ENCODE data around the gene COL6A6. TPM values are rescaled to one million over a fixed set of nuclear protein-coding genes. Genes with fewer than 3 reads are reported as not detected.

Gene COL6A6
- total RNA-seq, 1 experiment from 2014 or later = not detected

- Histone ChIP-seq H4K20me1 (ENCODE audit: insufficient read depth) (no peaks in the 10 kb centered on the region), H3K9me3 (ENCODE audit: insufficient read depth, low read depth) (no peaks in the 10 kb centered on the region), H3K9me2 (ENCODE audit: insufficient read depth) (no peaks in the 10 kb centered on the region), H2AFZ (no peak overlapping the region), H3K4me3 (no peak overlapping the region), H3K27ac (no peak overlapping the region), H3K4me2 (no peak overlapping the region), H3K27me3 (ENCODE audit: insufficient read depth, low read depth) (peaks cover 24% of the 10 kb centered on the region; the same call in 1 of the 2 replicates), H3K79me2 (ENCODE audit: low read depth) (no peaks in the 10 kb centered on the region), H3K4me1 (replicated peaks; ENCODE audit: insufficient read depth) (no peaks in the 10 kb centered on the region), H3K36me3 (ENCODE audit: low read depth) (no peaks in the 10 kb centered on the region), H3F3A (ENCODE audit: insufficient read depth, low read depth) (no peaks in the 10 kb centered on the region)
- CTCF ChIA-PET = no interaction called here
- DNase-seq = no peak
- POLR2A ChIA-PET (ENCODE audit: unreplicated experiment) = no interaction called here
- TF ChIP-seq EZH2 (IDR thresholded peaks at IDR 0.05; ENCODE audit: low read depth) (no peak), CTCF (conservative IDR thresholded peaks at IDR 0.05) (no peak)
- intact Hi-C loops (cut with micrococcal nuclease; ENCODE audit: unreplicated experiment) = no loop called here
- BruUV-seq (replicated peaks) = no TSS peak
Observed at GRCh38 chr3:130488288-130488687, 28.7 kb upstream of the COL6A6 start.

DNA sequence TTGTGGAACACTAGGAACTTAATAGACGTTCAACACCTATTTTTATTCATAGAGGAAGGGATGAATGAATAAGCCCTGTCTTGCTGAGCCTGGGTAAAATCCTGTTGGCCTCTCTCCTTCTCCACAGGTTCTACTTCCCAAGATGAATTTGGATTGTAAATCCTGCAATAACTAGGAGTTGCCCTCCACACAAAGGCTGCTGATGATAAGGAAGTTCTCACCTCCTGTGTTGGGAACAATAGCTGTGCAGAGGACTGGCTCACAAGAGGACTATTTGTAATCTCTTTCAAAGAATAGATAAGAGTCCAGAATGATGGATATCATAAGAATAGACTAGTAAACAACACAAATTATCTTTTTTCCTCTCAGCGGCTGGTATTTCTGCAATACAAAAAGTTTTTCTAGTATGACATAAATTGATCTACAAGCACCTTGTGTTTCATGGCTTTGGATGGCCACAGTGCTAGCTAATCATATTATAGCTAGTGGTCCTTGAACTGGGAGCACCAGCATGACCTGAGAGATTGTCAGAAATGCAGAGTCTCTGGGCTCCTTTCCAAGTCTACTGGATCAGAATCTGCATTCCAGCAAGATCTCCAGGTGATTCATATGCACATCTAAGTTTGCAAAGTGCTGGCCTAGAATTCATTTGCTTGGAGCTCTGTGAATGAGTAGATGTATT, 28.1 kb upstream of the COL6A6 start:
- Histone ChIP-seq H3K27ac (no peak overlapping the region), H3K9me2 (ENCODE audit: insufficient read depth) (no peaks in the 10 kb centered on the region), H3F3A (ENCODE audit: insufficient read depth, low read depth) (no peaks in the 10 kb centered on the region), H3K4me2 (no peak overlapping the region), H3K4me3 (no peak overlapping the region), H3K36me3 (ENCODE audit: low read depth) (no peaks in the 10 kb centered on the region), H2AFZ (no peak overlapping the region), H3K79me2 (ENCODE audit: low read depth) (no peaks in the 10 kb centered on the region), H3K27me3 (ENCODE audit: insufficient read depth, low read depth) (peaks cover 24% of the 10 kb centered on the region; the same call in 1 of the 2 replicates), H3K4me1 (replicated peaks; ENCODE audit: insufficient read depth) (no peaks in the 10 kb centered on the region), H3K9me3 (ENCODE audit: insufficient read depth, low read depth) (no peaks in the 10 kb centered on the region), H4K20me1 (ENCODE audit: insufficient read depth) (no peaks in the 10 kb centered on the region)
- no peak for TF ChIP-seq EZH2 (IDR thresholded peaks at IDR 0.05; ENCODE audit: low read depth)
- no peak for TF ChIP-seq CTCF (conservative IDR thresholded peaks at IDR 0.05)
- CTCF ChIA-PET = no interaction called here
- POLR2A ChIA-PET (ENCODE audit: unreplicated experiment) = no interaction called here
- no TSS peak for BruUV-seq (replicated peaks)
- intact Hi-C loops (cut with micrococcal nuclease; ENCODE audit: unreplicated experiment) = no loop called here
- no peak for DNase-seq

DNA sequence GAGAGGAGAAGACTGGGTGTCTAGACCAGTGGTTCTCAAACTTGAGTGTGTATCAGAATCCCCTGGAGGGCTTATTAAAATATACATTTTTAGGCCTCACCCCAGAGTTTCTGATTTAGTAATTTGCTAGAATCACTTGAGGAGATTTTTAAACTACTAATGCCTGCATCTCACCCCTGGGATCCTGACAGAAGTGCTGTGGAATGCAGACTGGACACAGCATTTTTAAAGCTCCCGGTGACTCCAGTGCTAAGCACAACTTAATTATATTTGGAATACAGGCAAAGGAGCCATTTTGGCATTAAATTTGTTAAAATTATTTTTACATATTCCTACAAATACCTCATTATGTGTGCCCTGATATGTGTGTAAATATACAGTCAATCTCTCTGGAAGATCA, 26.7 kb upstream of the COL6A6 start:
- H3K9me2 ChIP-seq (ENCODE audit: insufficient read depth) = no peaks in the 10 kb centered on the region
- H4K20me1 ChIP-seq (ENCODE audit: insufficient read depth) = no peaks in the 10 kb centered on the region
- no peaks in the 10 kb centered on the region for H3K4me1 ChIP-seq (replicated peaks; ENCODE audit: insufficient read depth)
- H3K27me3 ChIP-seq (ENCODE audit: insufficient read depth, low read depth) = peaks cover 24% of the 10 kb centered on the region; the same call in 1 of the 2 replicates
- H3K4me3 ChIP-seq = no peak overlapping the region
- BruUV-seq (replicated peaks) = no TSS peak
- TF ChIP-seq EZH2 (IDR thresholded peaks at IDR 0.05; ENCODE audit: low read depth) (no peak), CTCF (conservative IDR thresholded peaks at IDR 0.05) (no peak)
- intact Hi-C loops (cut with micrococcal nuclease; ENCODE audit: unreplicated experiment) = no loop called here
- H3K79me2 ChIP-seq (ENCODE audit: low read depth) = no peaks in the 10 kb centered on the region
- no peaks in the 10 kb centered on the region for H3F3A ChIP-seq (ENCODE audit: insufficient read depth, low read depth)
- POLR2A ChIA-PET (ENCODE audit: unreplicated experiment) = no interaction called here
- H2AFZ ChIP-seq = no peak overlapping the region
- H3K4me2 ChIP-seq = no peak overlapping the region
- CTCF ChIA-PET = no interaction called here
- H3K36me3 ChIP-seq (ENCODE audit: low read depth) = no peaks in the 10 kb centered on the region
- no peaks in the 10 kb centered on the region for H3K9me3 ChIP-seq (ENCODE audit: insufficient read depth, low read depth)
- H3K27ac ChIP-seq = no peak overlapping the region
- DNase-seq = no peak

Measured in PC-9 (cell line).